ENCODE data around the gene ERBB4.

The ERBB4 gene

DNA sequence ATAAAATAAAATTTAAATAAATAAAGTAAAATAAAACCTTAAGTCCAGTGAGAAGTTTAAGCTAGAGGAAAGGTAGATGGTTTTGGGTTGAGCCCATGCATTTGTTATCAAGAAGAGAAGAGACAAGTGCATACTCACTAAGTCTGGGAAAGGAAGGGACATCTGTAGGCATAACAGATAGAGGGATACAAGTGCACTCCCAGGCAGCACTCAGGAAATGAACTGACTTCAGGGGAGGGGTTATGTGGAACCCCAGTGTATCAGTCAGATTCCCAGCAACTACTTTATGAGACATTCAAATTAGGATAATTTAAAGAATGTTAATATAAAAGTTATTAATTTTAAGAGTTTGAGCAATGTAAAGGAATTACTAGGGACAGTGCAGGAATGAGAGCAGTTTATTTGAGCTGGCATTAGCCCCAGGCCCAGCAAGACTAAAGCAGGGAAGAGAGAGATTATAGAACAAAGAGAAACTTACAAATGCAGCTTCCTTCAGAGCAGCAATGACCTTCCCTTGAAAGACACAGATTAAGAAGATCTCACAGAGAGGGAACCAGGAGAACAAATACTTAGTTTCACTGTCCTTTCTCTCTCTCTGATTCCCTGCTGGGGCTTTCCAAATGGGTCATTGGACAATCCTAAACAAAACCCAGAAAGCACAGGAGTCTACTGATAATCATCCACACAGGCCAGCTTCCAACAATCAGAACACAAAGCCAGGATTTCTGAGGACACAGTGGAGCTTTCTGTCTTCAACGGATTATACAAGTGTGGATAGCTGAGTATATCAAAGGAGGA, 109.7 kb downstream of the ERBB4 start:
- DNase-seq (ENCODE audit: low read depth in 1 of 2, low spot score in 1 of 2) = no peak

GRCh38 chr2:212427638-212428037, 111.0 kb downstream of the ERBB4 start:
- DNase-seq (ENCODE audit: low read depth in 1 of 2, low spot score in 1 of 2) = no peak

DNA sequence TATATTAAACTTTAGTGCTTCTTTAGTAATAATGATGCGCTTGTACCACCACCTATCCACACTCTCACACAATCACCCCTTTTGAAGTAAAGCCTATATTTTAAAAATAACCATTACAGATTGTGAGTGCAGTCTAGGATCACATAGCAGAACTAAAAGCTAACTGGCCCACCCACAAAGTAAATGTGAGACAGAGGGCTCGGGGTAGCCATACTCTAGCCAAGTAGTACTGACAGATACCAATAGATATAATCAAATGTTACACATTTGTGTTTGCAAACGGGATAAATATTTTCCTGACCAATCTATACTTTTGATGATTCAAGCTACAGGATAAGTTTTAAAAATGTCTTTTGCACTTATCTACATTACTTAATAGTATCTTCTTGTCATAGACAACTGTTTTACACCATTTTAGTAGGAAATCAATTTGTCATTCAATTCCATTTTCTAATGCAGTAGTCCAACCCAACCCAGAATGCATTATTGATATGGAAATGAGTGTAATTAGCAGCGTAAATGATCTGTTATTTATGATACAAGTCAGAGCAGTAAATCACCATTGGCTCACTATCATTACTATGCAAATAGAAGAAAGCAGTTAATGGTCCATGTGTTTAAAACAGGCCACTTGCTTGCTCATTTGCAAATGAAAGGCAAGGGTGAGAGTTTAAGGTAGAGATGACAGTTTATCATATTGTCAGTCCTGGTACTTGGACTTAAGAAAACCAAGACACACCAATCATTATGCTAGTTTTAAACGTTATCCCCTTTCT, 111.8 kb downstream of the ERBB4 start:
- DNase-seq (ENCODE audit: low read depth in 1 of 2, low spot score in 1 of 2) = no peak

GRCh38 chr2:212424082-212424481, 114.5 kb downstream of the ERBB4 start:
- DNase-seq (ENCODE audit: low read depth in 1 of 2, low spot score in 1 of 2) = no peak

DNA sequence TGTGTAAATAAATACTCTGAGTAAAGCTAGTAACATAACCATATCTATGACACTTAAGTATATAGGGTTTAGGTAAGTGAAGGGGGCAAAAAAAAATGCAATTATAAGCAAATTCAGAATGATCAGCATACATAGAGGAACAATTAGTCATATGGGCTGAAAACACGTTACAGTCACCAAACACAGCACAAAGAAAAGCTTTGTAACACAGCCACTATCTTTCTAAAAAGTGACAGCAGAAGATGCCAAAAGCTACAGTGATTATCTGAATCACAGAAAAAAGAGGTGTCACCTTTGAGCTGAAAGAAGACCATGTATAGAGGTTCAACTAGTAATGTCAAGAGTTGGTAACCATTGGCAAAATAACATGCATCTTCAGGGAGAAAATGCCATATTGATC, 115.5 kb downstream of the ERBB4 start:
- DNase-seq (ENCODE audit: low read depth in 1 of 2, low spot score in 1 of 2) = no peak

DNA sequence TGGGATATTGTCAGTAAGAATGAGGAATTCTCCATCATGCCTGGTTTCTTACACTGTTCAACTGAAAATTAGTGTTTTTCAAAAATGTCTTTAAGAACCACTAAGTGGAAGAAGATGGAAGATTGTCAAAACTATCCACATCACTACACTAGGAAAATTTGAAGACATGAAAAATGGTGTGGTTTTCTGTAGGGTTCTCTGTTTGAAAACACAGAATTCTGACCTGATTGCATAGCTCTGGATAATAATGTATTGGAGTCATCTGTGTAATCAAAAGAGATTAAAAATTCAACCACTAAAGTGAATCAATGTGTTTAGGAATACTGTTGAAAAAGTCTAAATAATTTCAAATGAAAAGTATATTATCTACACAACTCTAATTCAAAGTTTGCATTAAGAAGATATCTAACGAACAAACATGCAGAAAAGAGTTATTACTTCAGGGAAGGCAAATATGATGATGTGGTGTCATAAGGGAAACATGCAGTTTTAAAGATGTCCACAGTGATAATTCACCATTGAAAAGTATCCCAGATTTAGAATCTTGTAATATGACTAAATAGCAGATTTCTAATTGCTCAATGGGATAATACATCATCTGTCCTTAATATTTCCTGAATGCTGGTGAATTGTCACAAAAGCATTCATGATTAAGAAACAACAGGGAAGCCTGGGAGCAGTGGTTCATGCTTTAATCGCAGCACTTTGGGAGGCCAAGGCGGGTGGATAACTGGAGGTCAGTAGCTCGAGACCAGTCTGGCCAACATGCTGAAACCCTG, 116.9 kb downstream of the ERBB4 start:
- no peak for DNase-seq (ENCODE audit: low read depth in 1 of 2, low spot score in 1 of 2)

DNA sequence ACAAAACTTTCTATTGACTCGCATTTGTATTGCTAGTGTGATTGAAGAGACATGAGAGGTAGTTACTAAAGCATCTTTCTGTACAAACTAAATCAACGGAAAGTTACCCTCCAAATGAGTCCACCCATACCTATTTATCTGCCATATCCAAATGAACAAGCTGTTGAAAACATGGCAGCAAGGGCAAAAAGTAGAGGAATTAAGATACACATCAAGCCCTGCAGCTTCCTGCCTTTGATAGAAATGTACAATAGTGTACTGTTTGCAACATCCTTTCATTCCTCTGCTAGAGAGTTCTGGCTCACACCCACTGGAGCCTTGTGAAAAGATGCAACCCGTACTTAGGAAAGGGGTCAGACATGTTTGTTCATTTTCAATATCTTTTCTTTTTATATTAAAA, 122.5 kb downstream of the ERBB4 start:
- DNase-seq (ENCODE audit: low read depth in 1 of 2, low spot score in 1 of 2) = no peak

- DNase-seq (ENCODE audit: low read depth in 1 of 2, low spot score in 1 of 2) = no peak
Measured at GRCh38 chr2:212414767-212415211, 123.8 kb downstream of the ERBB4 start.

DNA sequence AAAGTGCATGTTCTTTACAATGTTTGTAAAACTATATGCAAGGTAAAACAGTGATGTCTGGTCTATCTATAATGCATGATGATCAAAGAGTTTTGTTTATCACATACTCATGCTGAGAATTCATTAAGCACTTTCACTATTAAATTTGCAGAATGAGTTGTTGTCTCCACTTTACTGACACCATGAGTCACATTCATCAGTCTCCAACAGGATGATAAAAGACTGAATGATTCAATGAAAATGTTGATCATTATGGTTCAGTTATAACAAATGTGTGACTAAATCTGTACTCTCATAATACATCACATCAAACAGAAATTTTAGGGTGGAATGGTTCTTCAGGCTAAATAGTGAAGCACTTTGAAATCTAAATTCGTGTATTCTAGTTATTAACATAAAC, 129.0 kb downstream of the ERBB4 start:
- no peak for DNase-seq (ENCODE audit: low read depth in 1 of 2, low spot score in 1 of 2)

- no peak for DNase-seq (ENCODE audit: low read depth in 1 of 2, low spot score in 1 of 2)
Measured at GRCh38 chr2:212408524-212408923, 130.1 kb downstream of the ERBB4 start.

DNA sequence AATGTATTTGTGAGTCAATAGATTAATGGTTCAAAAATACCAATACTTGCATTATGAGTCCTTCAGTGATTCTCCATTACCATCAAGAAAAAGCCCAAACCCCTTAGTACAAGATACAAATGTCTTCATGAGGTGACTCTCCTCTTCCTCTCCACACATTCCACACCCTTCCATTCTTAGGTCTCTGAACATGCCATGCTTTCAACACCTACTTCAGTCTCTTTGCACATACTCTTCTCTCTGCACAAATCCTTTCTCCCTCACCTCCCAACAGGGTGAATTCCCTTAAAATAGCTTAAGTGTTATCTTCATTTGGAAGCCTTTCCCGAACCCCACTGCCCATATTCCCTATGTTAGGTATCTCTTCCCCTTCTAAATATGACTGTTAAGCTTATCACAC, 131.9 kb downstream of the ERBB4 start:
- DNase-seq (ENCODE audit: low read depth in 1 of 2, low spot score in 1 of 2) = no peak

- DNase-seq (ENCODE audit: low read depth in 1 of 2, low spot score in 1 of 2) = no peak
Measured at GRCh38 chr2:212402316-212402715, 136.3 kb downstream of the ERBB4 start.

- no peak for DNase-seq (ENCODE audit: low read depth in 1 of 2, low spot score in 1 of 2)
Measured at GRCh38 chr2:212398316-212398715, 140.3 kb downstream of the ERBB4 start.

- no peak for DNase-seq (ENCODE audit: low read depth in 1 of 2, low spot score in 1 of 2)
Measured at GRCh38 chr2:212392544-212392943, 146.1 kb downstream of the ERBB4 start.

DNA sequence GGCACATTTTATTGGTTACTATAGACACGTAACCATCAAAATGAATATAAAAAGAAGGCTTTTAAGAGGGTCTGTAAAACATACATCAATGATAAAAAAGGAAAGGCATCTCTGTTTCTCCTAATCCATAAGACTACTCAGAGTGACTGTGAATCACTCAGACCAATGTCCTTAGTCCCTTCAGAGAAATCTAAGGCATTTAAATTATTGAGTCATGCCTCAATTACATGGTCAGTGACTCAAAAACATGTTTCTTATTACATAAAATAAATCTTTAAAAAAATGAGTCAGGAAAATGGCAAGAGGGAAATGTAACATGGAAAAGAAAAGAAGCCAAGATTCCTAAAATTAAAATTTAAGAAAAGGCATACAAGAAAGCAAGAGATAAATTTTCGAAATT, 146.6 kb downstream of the ERBB4 start:
- no peak for DNase-seq (ENCODE audit: low read depth in 1 of 2, low spot score in 1 of 2)

GRCh38 chr2:212387146-212387545, 151.5 kb downstream of the ERBB4 start:
- no peak for DNase-seq (ENCODE audit: low read depth in 1 of 2, low spot score in 1 of 2)

GRCh38 chr2:212385241-212385640, 153.4 kb downstream of the ERBB4 start:
- DNase-seq (ENCODE audit: low read depth in 1 of 2, low spot score in 1 of 2) = no peak

DNA sequence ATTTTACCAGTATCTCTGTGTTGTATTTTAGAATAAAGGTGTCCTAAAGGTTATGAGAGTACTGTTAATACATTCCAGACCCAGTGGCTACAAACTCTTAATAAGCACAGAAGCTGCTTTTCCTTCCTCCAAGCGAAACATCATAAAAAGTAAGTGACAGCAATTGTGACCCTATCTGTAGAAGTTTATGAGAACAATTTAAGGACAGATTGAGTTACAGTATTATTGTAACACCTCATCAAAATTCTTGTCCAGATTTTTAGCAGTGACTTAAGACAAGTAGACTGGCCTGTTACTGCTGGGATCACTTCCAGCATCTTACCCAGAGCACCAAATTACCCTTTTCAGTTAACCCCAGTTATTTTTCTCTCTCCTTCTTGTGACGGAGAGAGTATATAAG, 154.6 kb downstream of the ERBB4 start:
- no peak for DNase-seq (ENCODE audit: low read depth in 1 of 2, low spot score in 1 of 2)

DNA sequence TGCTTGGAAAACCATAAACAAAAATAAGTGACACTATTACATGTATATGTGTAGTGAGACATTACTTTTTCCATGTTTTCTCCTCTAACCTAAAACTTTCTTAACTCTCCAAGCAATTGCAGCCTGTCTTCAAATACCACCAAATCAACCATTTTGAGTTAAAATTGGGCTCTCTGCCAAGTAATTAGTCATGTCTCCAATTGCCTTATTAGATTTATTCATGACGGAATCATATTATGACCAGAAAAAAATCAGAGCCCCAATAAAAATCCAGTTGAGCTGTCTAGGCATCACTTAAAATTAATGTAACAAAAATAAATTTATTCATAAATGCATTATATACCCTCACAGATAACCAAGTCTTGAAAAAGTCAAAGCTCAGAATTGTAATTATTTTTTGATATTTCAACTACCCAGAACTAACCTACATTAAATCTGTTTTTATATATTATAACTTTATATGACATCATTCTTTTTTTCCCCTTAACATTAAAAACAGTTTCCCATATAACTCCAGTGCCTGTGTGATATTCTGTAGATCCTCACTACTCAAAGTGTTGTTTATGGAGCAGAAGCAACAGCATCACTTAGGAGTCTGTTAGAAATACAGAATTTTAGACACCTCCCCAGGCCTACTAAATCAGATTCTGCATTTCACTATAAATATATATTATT, 157.0 kb downstream of the ERBB4 start:
- DNase-seq (ENCODE audit: low read depth in 1 of 2, low spot score in 1 of 2) = no peak

GRCh38 chr2:212379103-212379502, 159.5 kb downstream of the ERBB4 start:
- DNase-seq (ENCODE audit: low read depth in 1 of 2, low spot score in 1 of 2) = no peak

DNA sequence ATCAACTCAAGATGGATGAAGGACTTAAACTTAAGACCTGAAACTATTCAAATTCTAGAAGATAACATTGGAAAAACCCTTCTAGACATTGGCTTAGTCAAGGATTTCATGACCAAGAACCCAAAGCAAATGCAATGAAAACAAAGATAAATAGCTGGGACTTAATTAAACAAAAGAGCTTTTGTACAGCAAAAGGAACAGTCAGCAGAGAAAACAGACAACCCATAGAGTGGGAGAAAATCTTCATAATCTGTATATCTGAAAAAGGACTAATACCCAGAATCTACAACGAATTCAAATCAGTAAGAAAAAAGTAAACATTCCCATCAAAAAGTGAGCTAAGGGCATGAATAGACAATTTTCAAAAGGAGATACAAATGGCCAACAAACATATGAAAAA, 171.2 kb downstream of the ERBB4 start:
- DNase-seq (ENCODE audit: low read depth in 1 of 2, low spot score in 1 of 2) = no peak
